HG02840 (cell line): ENCODE results near the gene KCNQ1.

ENCODE experiments used
- ATAC-seq: cut with Tn5 transposase; IDR thresholded peaks from one replicate; pipeline ENCODE4 v1.9.1; 2021; ENCODE audit warnings: mild to moderate bottlenecking, moderate library complexity, moderate number of reproducible peaks; ENCODE audit not compliant: unreplicated experiment, low FRiP score

KCNQ1 gene

GRCh38 chr11:2794046-2794967, 349.5 kb downstream of the KCNQ1 start:
- no peak for ATAC-seq

GRCh38 chr11:2794968-2795322, 350.1 kb downstream of the KCNQ1 start:
- no peak for ATAC-seq

GRCh38 chr11:2795491-2795991, 350.7 kb downstream of the KCNQ1 start:
- no peak for ATAC-seq

GRCh38 chr11:2796091-2796490, 351.3 kb downstream of the KCNQ1 start:
- no peak for ATAC-seq

GRCh38 chr11:2796508-2797113, 351.8 kb downstream of the KCNQ1 start:
- ATAC-seq, result no peak

- ATAC-seq, result no peak
Observed at GRCh38 chr11:2797121-2797711, 352.4 kb downstream of the KCNQ1 start.

GRCh38 chr11:2797741-2798361, 353.0 kb downstream of the KCNQ1 start:
- no peak for ATAC-seq

GRCh38 chr11:2798951-2799761, 354.3 kb downstream of the KCNQ1 start:
- ATAC-seq, result no peak

- ATAC-seq, result no peak
Observed at GRCh38 chr11:2799881-2800654, 355.3 kb downstream of the KCNQ1 start.

GRCh38 chr11:2800655-2801531, 356.1 kb downstream of the KCNQ1 start:
- ATAC-seq, result no peak

GRCh38 chr11:2801711-2802388, 357.0 kb downstream of the KCNQ1 start:
- no peak for ATAC-seq

- ATAC-seq, result no peak
Observed at GRCh38 chr11:2802389-2803185, 357.8 kb downstream of the KCNQ1 start.

GRCh38 chr11:2803186-2804091, 358.6 kb downstream of the KCNQ1 start:
- ATAC-seq, result no peak

GRCh38 chr11:2804189-2804588, 359.4 kb downstream of the KCNQ1 start:
- ATAC-seq, result no peak

GRCh38 chr11:2804701-2805387, 360.0 kb downstream of the KCNQ1 start:
- ATAC-seq, result no peak
